ENCODE results near the gene EYA2. TPM values are rescaled to one million over a fixed set of nuclear protein-coding genes. Genes with fewer than 3 reads are reported as not detected.

Gene EYA2
- total RNA-seq, 2 experiments from 2014 or later: not detected

GRCh38 chr20:46964618-46965455 lies 70.2 kb downstream of the EYA2 start:
- CTCF ChIA-PET: no interaction called here
- Mint-ChIP-seq H3K9me3 (no peaks in the 10 kb centered on the region), H3K4me3 (no peak overlapping the region), H3K27ac (no peak overlapping the region), H3K4me1 (ENCODE audit: low read depth) (no peaks in the 10 kb centered on the region), H3K27me3 (ENCODE audit: low read depth) (peaks cover 7% of the 10 kb centered on the region), H3K36me3 (ENCODE audit: low read depth) (no peaks in the 10 kb centered on the region)
- DNase-seq: no peak
- intact Hi-C loops (cut with micrococcal nuclease): no loop called here

- H3K27me3 Mint-ChIP-seq (ENCODE audit: low read depth): peaks cover 5% of the 10 kb centered on the region
- no peak overlapping the region for H3K27ac Mint-ChIP-seq
- intact Hi-C loops (cut with micrococcal nuclease): no loop called here
- no peaks in the 10 kb centered on the region for H3K4me1 Mint-ChIP-seq (ENCODE audit: low read depth)
- H3K36me3 Mint-ChIP-seq (ENCODE audit: low read depth): no peaks in the 10 kb centered on the region
- CTCF ChIA-PET: no interaction called here
- no peaks in the 10 kb centered on the region for H3K9me3 Mint-ChIP-seq
- no peak for DNase-seq
- H3K4me3 Mint-ChIP-seq: no peak overlapping the region
These were observed 70.8 kb downstream of the EYA2 start for GRCh38 chr20:46965477-46965876.

- CTCF ChIA-PET: no interaction called here
- Mint-ChIP-seq H3K4me1 (ENCODE audit: low read depth) (no peaks in the 10 kb centered on the region), H3K27ac (no peak overlapping the region), H3K36me3 (ENCODE audit: low read depth) (no peaks in the 10 kb centered on the region), H3K27me3 (ENCODE audit: low read depth) (peaks cover 7% of the 10 kb centered on the region), H3K9me3 (no peaks in the 10 kb centered on the region), H3K4me3 (no peak overlapping the region)
- intact Hi-C loops (cut with micrococcal nuclease): no loop called here
- DNase-seq: no peak
These were observed 73.0 kb downstream of the EYA2 start for GRCh38 chr20:46967646-46968045.

GRCh38 chr20:46970937-46971630 lies 76.4 kb downstream of the EYA2 start:
- Mint-ChIP-seq H3K4me3 (no peak overlapping the region), H3K4me1 (ENCODE audit: low read depth) (no peaks in the 10 kb centered on the region), H3K27me3 (ENCODE audit: low read depth) (peaks cover 5% of the 10 kb centered on the region), H3K27ac (no peak overlapping the region), H3K36me3 (ENCODE audit: low read depth) (no peaks in the 10 kb centered on the region), H3K9me3 (no peaks in the 10 kb centered on the region)
- intact Hi-C loops (cut with micrococcal nuclease): no loop called here
- DNase-seq: no peak
- CTCF ChIA-PET: no interaction called here

DNA sequence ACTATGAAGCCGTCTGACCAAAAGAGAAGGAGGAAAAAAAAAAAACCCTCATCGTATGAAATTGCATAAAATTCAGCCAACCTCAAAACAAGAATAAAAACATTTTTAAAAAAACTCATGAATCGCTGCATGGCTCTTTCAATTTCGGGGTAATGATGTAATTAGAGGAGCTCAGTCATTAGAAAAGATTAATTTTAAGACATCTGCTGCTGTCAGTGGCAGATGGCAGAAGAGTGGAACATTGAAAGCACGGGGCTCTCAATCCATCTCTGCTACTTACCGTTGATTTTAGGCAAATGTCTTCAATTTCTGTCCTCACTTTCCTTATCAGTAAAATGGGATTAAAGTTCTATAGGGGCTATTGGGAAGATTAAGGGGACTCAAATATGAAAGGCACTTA lies 79.1 kb downstream of the EYA2 start:
- Mint-ChIP-seq H3K9me3 (no peaks in the 10 kb centered on the region), H3K4me1 (ENCODE audit: low read depth) (no peaks in the 10 kb centered on the region), H3K27me3 (ENCODE audit: low read depth) (peaks cover 17% of the 10 kb centered on the region), H3K36me3 (ENCODE audit: low read depth) (no peaks in the 10 kb centered on the region), H3K4me3 (no peak overlapping the region), H3K27ac (no peak overlapping the region)
- intact Hi-C loops (cut with micrococcal nuclease): no loop called here
- CTCF ChIA-PET: no interaction called here
- DNase-seq: no peak

- no peak overlapping the region for H3K27ac Mint-ChIP-seq
- H3K9me3 Mint-ChIP-seq: no peaks in the 10 kb centered on the region
- CTCF ChIA-PET: no interaction called here
- no peak for DNase-seq
- H3K4me1 Mint-ChIP-seq (ENCODE audit: low read depth): peaks cover 3% of the 10 kb centered on the region
- H3K36me3 Mint-ChIP-seq (ENCODE audit: low read depth): no peaks in the 10 kb centered on the region
- H3K4me3 Mint-ChIP-seq: no peak overlapping the region
- intact Hi-C loops (cut with micrococcal nuclease): no loop called here
- H3K27me3 Mint-ChIP-seq (ENCODE audit: low read depth): peaks cover 21% of the 10 kb centered on the region
These were observed 80.2 kb downstream of the EYA2 start for GRCh38 chr20:46974669-46975434.

- DNase-seq: no peak
- no peak overlapping the region for H3K4me3 Mint-ChIP-seq
- CTCF ChIA-PET: no interaction called here
- H3K36me3 Mint-ChIP-seq (ENCODE audit: low read depth): no peaks in the 10 kb centered on the region
- peaks cover 3% of the 10 kb centered on the region for H3K4me1 Mint-ChIP-seq (ENCODE audit: low read depth)
- H3K27me3 Mint-ChIP-seq (ENCODE audit: low read depth): peaks cover 23% of the 10 kb centered on the region
- H3K9me3 Mint-ChIP-seq: no peaks in the 10 kb centered on the region
- intact Hi-C loops (cut with micrococcal nuclease): no loop called here
- H3K27ac Mint-ChIP-seq: no peak overlapping the region
These were observed 81.3 kb downstream of the EYA2 start for GRCh38 chr20:46975976-46976375.

- no peak for DNase-seq
- Mint-ChIP-seq H3K36me3 (ENCODE audit: low read depth) (no peaks in the 10 kb centered on the region), H3K4me3 (no peak overlapping the region), H3K27me3 (ENCODE audit: low read depth) (peaks cover 23% of the 10 kb centered on the region), H3K27ac (no peak overlapping the region), H3K4me1 (ENCODE audit: low read depth) (peaks cover 3% of the 10 kb centered on the region), H3K9me3 (peaks cover 2% of the 10 kb centered on the region)
- intact Hi-C loops (cut with micrococcal nuclease): no loop called here
- CTCF ChIA-PET: no interaction called here
These were observed 82.6 kb downstream of the EYA2 start for GRCh38 chr20:46977204-46977603.

GRCh38 chr20:46977909-46978588 lies 83.4 kb downstream of the EYA2 start:
- Mint-ChIP-seq H3K4me1 (ENCODE audit: low read depth) (peaks cover 3% of the 10 kb centered on the region), H3K9me3 (peaks cover 4% of the 10 kb centered on the region), H3K4me3 (no peak overlapping the region), H3K27ac (no peak overlapping the region), H3K27me3 (ENCODE audit: low read depth) (peaks cover 21% of the 10 kb centered on the region), H3K36me3 (ENCODE audit: low read depth) (no peaks in the 10 kb centered on the region)
- CTCF ChIA-PET: no interaction called here
- DNase-seq: no peak
- intact Hi-C loops (cut with micrococcal nuclease): no loop called here

- Mint-ChIP-seq H3K27ac (no peak overlapping the region), H3K9me3 (peaks cover 9% of the 10 kb centered on the region), H3K27me3 (ENCODE audit: low read depth) (peaks cover 18% of the 10 kb centered on the region), H3K36me3 (ENCODE audit: low read depth) (no peaks in the 10 kb centered on the region), H3K4me1 (ENCODE audit: low read depth) (peaks cover 3% of the 10 kb centered on the region), H3K4me3 (no peak overlapping the region)
- intact Hi-C loops (cut with micrococcal nuclease): no loop called here
- no peak for DNase-seq
- CTCF ChIA-PET: no interaction called here
These were observed 84.4 kb downstream of the EYA2 start for GRCh38 chr20:46978951-46979491.

GRCh38 chr20:46979603-46980241 lies 85.1 kb downstream of the EYA2 start:
- Mint-ChIP-seq H3K4me3 (no peak overlapping the region), H3K36me3 (ENCODE audit: low read depth) (no peaks in the 10 kb centered on the region), H3K4me1 (ENCODE audit: low read depth) (peaks cover 3% of the 10 kb centered on the region), H3K27ac (no peak overlapping the region), H3K27me3 (ENCODE audit: low read depth) (peaks cover 18% of the 10 kb centered on the region), H3K9me3 (peaks cover 9% of the 10 kb centered on the region)
- CTCF ChIA-PET: no interaction called here
- intact Hi-C loops (cut with micrococcal nuclease): no loop called here
- DNase-seq: peak; percentile 8

- no peak overlapping the region for H3K4me3 Mint-ChIP-seq
- DNase-seq: no peak
- H3K36me3 Mint-ChIP-seq (ENCODE audit: low read depth): no peaks in the 10 kb centered on the region
- H3K27ac Mint-ChIP-seq: no peak overlapping the region
- H3K4me1 Mint-ChIP-seq (ENCODE audit: low read depth): peaks cover 3% of the 10 kb centered on the region
- peaks cover 18% of the 10 kb centered on the region for H3K27me3 Mint-ChIP-seq (ENCODE audit: low read depth)
- H3K9me3 Mint-ChIP-seq: peaks cover 9% of the 10 kb centered on the region
- CTCF ChIA-PET: no interaction called here
- intact Hi-C loops (cut with micrococcal nuclease): no loop called here
These were observed 86.5 kb downstream of the EYA2 start for GRCh38 chr20:46981184-46981583.

Data from activated naive CD4-positive, alpha-beta T cell treated with anti-CD3 and anti-CD28 coated beads for 36 hours (primary cell).